Lung (tissue), 12 donors: Measurements from ENCODE around the gene MOCOS. TPM values are rescaled to one million over a fixed set of nuclear protein-coding genes. Genes with fewer than 3 reads are reported as not detected.
"Not testable (repeated sequence)": the region's sequence is repeated elsewhere in the genome, so short reads cannot be mapped to it uniquely, and the experiment has no call there.

ENCODE experiments used
- ATAC-seq: fragments of 200-7000 bp; cut with Tn5 transposase; one replicate; pipeline ENCODE4 v1.9.1; 2020; ENCODE audit warnings: moderate number of reproducible peaks; ENCODE audit not compliant: insufficient read depth, low FRiP score
- DNase-seq, 3 donors: peaks; one replicate each; pipeline ENCODE4 v3.0.0-alpha.2; 2013 to 2017
- H3K27ac ChIP-seq, 2 donors: one replicate each; pipeline ENCODE4 v1.5.1; 2013; ENCODE audit warnings: mild to moderate bottlenecking in 2 of 2, moderate library complexity in 2 of 2, control low read depth in 1 of 2, inconsistent platforms in 1 of 2, low read depth in 1 of 2, low read length in 1 of 2
- H3K27me3 ChIP-seq, 3 donors: one replicate each; pipeline ENCODE4 v1.5.1; 2013; ENCODE audit warnings: low read length in 2 of 3; ENCODE audit not compliant: control insufficient read depth in 3 of 3, insufficient read depth in 3 of 3
- H3K36me3 ChIP-seq, 4 donors: one replicate each; pipeline ENCODE4 v1.5.1; 2013; ENCODE audit warnings: low read length in 4 of 4, mild to moderate bottlenecking in 1 of 4, moderate library complexity in 1 of 4; ENCODE audit not compliant: control insufficient read depth in 4 of 4, insufficient read depth in 4 of 4
- H3K4me1 ChIP-seq, 5 donors: one replicate each; pipeline ENCODE4 v1.5.1; 2013; ENCODE audit warnings: low read length in 5 of 5, mild to moderate bottlenecking in 2 of 5, moderate library complexity in 1 of 5; ENCODE audit not compliant: control insufficient read depth in 5 of 5, insufficient read depth in 5 of 5
- H3K4me3 ChIP-seq: one replicate; pipeline ENCODE4 v1.5.1; 2013; ENCODE audit warnings: mild to moderate bottlenecking, control low read depth, moderate library complexity
- H3K9ac ChIP-seq, 2 donors: one replicate each; pipeline ENCODE4 v1.5.1; 2013; ENCODE audit warnings: low read length in 2 of 2, control low read depth in 1 of 2; ENCODE audit not compliant: insufficient read depth in 1 of 2
- H3K9me3 ChIP-seq, 4 donors: one replicate each; pipeline ENCODE4 v1.5.1; 2013; ENCODE audit warnings: low read length in 3 of 4, mild to moderate bottlenecking in 1 of 4, moderate library complexity in 1 of 4; ENCODE audit not compliant: control insufficient read depth in 4 of 4, insufficient read depth in 3 of 4
- CTCF ChIP-seq: IDR thresholded peaks from 2 replicates; pipeline ENCODE4 v1.5.1; 2012; ENCODE audit warnings: mild to moderate bottlenecking; ENCODE audit errors: control extremely low read depth, extremely low read depth
- WGBS, 2 donors: extraction: QIAGEN DNeasy Blood & Tissue Kit; methylation state at CpG; one replicate each; pipeline ENCODE4 v1.1.7; 2013; 5-methylcytosine and 5-hydroxymethylcytosine counted together
- polyA plus RNA-seq, 2 donors: library from polyadenylated mRNA; stranded (reverse); fragments of 200-250 nt; gene quantifications; one replicate each; pipeline ENCODE4 v1.2.1, GENCODE V29; 2013
- total RNA-seq, 2 donors: library from RNA; depleted of rRNA in 1 of 2; stranded (reverse); fragments of >200 nt in 1 of 2; gene quantifications; one replicate each; pipeline ENCODE4 v1.2.1, GENCODE V29; 2014 to 2021
- donor health status: control.
- donor health status: control.
- donor health status: Bipolar disorder and iron deficiency.
- donor health status: healthy.
- donor health status: DM: yes; HTN: yes; CAD: no.

The MOCOS gene
- total and polyA plus RNA-seq, 4 donors = 0.68 to 4.1 (median 3.2) TPM

GRCh38 chr18:36167692-36168218 is 19.5 kb upstream of the MOCOS start:
- 95 to 98% methylated on average over 3 of the region's 3 CpGs for WGBS, 2 donors
- H3K36me3 ChIP-seq = peaks cover 23 to 33% (median 32%) of the 10 kb centered on the region in 4 donors
- no peak for ATAC-seq
- no peak for DNase-seq
- no peaks in the 10 kb centered on the region for H3K27me3 ChIP-seq
- H3K9me3 ChIP-seq = no peaks in the 10 kb centered on the region
- H3K27ac ChIP-seq = no peak overlapping the region
- no peak for TF ChIP-seq CTCF
- H3K4me1 ChIP-seq = no peaks in the 10 kb centered on the region
- H3K4me3 ChIP-seq = no peak overlapping the region
- no peak overlapping the region for H3K9ac ChIP-seq

GRCh38 chr18:36168296-36168695 is 19.0 kb upstream of the MOCOS start:
- H3K9ac ChIP-seq, H3K4me3 ChIP-seq, ATAC-seq, H3K27ac ChIP-seq, DNase-seq, H3K27me3 ChIP-seq, H3K9me3 ChIP-seq, H3K4me1 ChIP-seq: not testable (repeated sequence)
- 78 to 80% methylated on average over 3 of the region's 3 CpGs for WGBS, 2 donors
- peaks cover 23 to 33% (median 29%) of the 10 kb centered on the region in 4 donors for H3K36me3 ChIP-seq

- Histone ChIP-seq H3K36me3 (peaks cover 23 to 35% (median 28%) of the 10 kb centered on the region in 4 donors), H3K27me3 (no peaks in the 10 kb centered on the region), H3K9ac (no peak overlapping the region), H3K27ac (no peak overlapping the region), H3K4me1 (no peaks in the 10 kb centered on the region), H3K4me3 (no peak overlapping the region), H3K9me3 (no peaks in the 10 kb centered on the region)
- DNase-seq = no peak
- no peak for ATAC-seq
- no peak for TF ChIP-seq CTCF
- 67 to 86% methylated on average over 5 of the region's 5 CpGs for WGBS, 2 donors
Measured at GRCh38 chr18:36169938-36170337, 17.4 kb upstream of the MOCOS start.

GRCh38 chr18:36175481-36175880 is 11.8 kb upstream of the MOCOS start:
- Histone ChIP-seq H3K9ac (no peak overlapping the region), H3K4me3 (no peak overlapping the region), H3K27me3 (no peaks in the 10 kb centered on the region), H3K9me3 (no peaks in the 10 kb centered on the region), H3K36me3 (peaks cover 8 to 27% (median 19%) of the 10 kb centered on the region in 4 donors), H3K27ac (no peak overlapping the region), H3K4me1 (peaks cover 0 to 8% (median 4%) of the 10 kb centered on the region in 5 donors)
- DNase-seq (no peak), ATAC-seq (no peak)
- TF ChIP-seq CTCF = no peak
- 95 to 96% methylated on average over 1 of the region's 1 CpG for WGBS, 2 donors
